ENCODE results near the gene PGAM5. TPM values are rescaled to one million over a fixed set of nuclear protein-coding genes. Genes with fewer than 3 reads are reported as not detected.

Gene PGAM5
- total RNA-seq, 2 experiments from 2014 or later: 32.5 to 35.1 TPM

Other genes starting within 250 kb of the PGAM5 start
- 10 to 100 TPM; 36.7 to 47.0 TPM for gene FBRSL1, start 220.7 kb upstream of the PGAM5 start, total RNA-seq
- gene LRCOL1, start 100.3 kb upstream of the PGAM5 start, total RNA-seq: not detected
- not detected for gene P2RX2, start 92.1 kb upstream of the PGAM5 start, total RNA-seq
- 100 to 1,000 TPM; 108 to 117 TPM for gene POLE, start 23.5 kb upstream of the PGAM5 start, total RNA-seq
- 10 to 100 TPM; 24.5 to 24.9 TPM for gene PXMP2, start 23.3 kb upstream of the PGAM5 start, total RNA-seq
- gene ANKLE2, start 51.0 kb downstream of the PGAM5 start, total RNA-seq: 10 to 100 TPM; 88.6 to 89.3 TPM
- 10 to 100 TPM; 46.2 to 46.5 TPM for gene GOLGA3, start 118.0 kb downstream of the PGAM5 start, total RNA-seq
- gene CHFR, start 176.8 kb downstream of the PGAM5 start, total RNA-seq: 10 to 100 TPM; 78.7 to 78.8 TPM
- 1 to 10 TPM; 7.2 to 7.9 TPM for gene ZNF605, start 245.5 kb downstream of the PGAM5 start, total RNA-seq

Measured in activated CD4-positive, alpha-beta memory T cell treated with anti-CD3 and anti-CD28 coated beads, Interleukin-2, amount 10 ng/mL, durations not matched to agents 7 days and 5 days (primary cell).